ENCODE measurements around the gene SUGP1.

Gene SUGP1

DNA sequence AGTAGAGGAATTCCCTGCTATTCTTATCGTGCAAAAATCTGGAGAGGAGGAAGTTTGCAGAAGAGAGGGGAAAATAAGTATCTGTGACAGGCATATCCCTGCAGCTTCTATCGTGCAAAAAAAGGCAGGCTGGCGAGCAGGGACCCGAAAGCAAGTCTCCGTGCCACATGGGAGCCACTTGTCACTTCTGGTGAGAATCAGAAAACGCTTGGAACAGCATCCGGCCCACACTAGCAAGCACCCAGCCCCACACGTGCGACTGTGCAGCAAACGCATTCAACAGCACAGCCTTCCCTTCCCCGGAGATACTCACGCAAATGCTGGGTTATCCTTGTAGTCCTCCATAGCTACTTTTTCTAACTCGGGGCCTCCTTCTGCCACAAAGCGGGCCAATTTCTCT lies 16.9 kb downstream of the SUGP1 start:
- no peak for TF ChIP-seq POLR2A (IDR thresholded peaks at IDR 0.05; ENCODE audit: low read length)
- TF ChIP-seq GATA1 (IDR thresholded peaks at IDR 0.05; ENCODE audit: low read depth, low read length) = no peak
- no peak for DNase-seq

- no peak for TF ChIP-seq GATA1 (IDR thresholded peaks at IDR 0.05; ENCODE audit: low read depth, low read length)
- TF ChIP-seq POLR2A (IDR thresholded peaks at IDR 0.05; ENCODE audit: low read length) = no peak
Observed at GRCh38 chr19:19300613-19301012, 19.7 kb downstream of the SUGP1 start.

DNA sequence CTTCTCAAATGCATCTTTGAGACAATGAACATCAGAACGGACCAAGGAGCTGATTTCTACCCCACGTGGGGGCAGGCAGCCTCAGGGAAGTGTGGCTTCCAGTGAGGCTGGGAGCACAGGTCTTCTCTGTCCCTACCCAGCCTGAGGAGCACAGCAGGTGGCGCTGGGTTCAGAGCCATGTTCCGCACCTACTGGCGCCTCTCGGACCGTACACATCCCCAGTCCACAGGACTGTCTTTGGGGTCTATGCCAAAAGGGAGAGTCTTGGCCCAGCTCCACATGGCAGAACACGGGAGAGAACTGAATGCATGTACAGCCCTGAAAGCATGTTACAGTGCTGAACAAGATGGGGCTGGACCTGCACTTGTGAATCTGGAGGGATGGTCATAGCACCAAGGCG lies 22.6 kb downstream of the SUGP1 start:
- TF ChIP-seq POLR2A (IDR thresholded peaks at IDR 0.05; ENCODE audit: low read length) (no peak), GATA1 (IDR thresholded peaks at IDR 0.05; ENCODE audit: low read depth, low read length) (no peak)
- no peak for DNase-seq

More at GRCh38 chr19:19300613-19301012, 19.7 kb downstream of the SUGP1 start:
- DNase-seq = no peak

DNA sequence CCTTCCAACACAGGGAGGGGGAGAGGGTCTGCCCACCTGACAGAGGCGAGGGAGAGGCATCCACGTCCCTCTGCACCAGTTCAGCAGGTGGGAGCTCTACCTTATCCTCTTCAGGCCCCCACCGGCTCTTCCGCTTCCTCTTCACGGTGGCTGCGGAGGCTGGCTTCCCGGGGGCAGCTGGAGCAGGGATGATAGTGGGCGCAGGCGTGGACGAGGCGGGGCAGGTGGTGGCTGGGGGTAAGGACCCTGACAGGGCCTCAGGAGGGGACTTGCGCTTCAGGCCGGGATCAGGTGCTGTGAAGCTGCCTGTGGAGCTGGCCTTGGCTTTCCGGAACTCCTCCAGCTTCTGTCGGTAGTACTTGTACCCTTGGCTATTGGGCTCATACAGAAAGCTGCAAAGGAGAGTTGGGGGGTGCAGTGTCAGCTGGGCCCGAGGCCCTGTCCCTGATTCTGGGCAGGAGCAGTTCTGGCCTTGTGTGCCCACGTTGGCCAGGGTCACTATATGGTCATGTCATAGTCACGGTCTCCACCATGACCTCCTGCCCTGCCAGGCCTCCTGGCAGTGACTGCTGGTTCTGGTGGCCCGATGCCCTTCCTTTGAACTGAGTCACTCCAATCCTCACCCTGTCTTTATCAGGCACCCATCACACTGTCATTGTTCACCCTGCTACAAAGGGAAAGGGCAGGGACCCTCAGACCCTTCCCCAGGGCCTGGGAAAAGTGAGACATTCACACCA lies 23.2 kb downstream of the SUGP1 start:
- TF ChIP-seq POLR2A (IDR thresholded peaks at IDR 0.05; ENCODE audit: low read length) = no peak

GRCh38 chr19:19294914-19295313 lies 25.4 kb downstream of the SUGP1 start:
- TF ChIP-seq POLR2A (IDR thresholded peaks at IDR 0.05; ENCODE audit: low read length) = no peak
- no peak for TF ChIP-seq GATA1 (IDR thresholded peaks at IDR 0.05; ENCODE audit: low read depth, low read length)
- DNase-seq = no peak

More for the DNA sequence above, 23.2 kb downstream of the SUGP1 start:
- no peak for DNase-seq

DNA sequence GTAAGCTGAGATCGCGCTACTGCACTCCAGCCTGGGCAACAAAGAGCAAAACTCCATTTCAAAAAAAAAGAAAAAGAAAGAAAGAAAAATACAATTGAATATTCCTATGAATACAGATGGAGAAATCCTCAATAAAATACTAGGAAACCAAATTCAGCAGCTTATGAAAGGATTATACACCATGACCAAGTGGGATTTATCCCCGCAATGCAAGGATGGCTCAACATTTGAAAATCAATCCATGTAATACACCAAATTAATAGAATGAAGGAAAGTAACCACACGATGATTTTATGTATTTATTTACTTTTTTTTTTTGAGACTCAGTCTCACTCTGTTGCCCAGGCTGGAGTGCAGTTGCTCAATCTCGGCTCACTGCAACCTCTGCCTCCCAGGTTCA lies 27.7 kb downstream of the SUGP1 start:
- DNase-seq = no peak
- TF ChIP-seq POLR2A (IDR thresholded peaks at IDR 0.05; ENCODE audit: low read length) = no peak
- TF ChIP-seq GATA1 (IDR thresholded peaks at IDR 0.05; ENCODE audit: low read depth, low read length) = no peak

DNA sequence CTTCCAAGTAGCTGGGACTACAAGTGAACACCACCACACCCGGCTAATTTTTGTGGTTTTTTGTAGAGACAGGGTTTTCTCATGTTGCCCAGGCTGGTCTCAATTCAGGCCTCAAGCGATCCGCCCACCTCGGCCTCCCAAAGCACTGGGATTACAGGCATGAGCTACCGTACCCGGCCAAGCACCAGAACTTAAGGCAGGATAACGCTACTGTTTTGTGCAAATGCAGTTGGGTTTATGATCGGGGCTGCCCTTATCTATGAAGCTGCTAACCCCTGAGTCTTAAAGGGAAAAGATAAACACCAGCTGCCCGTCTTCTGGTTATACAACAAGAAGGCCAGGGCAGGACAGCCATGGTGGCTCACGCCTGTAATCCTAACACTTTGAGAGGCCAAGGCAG lies 34.6 kb downstream of the SUGP1 start:
- DNase-seq = peak; percentile 53 to 86
- TF ChIP-seq POLR2A (IDR thresholded peaks at IDR 0.05; ENCODE audit: low read length) (no peak), GATA1 (IDR thresholded peaks at IDR 0.05; ENCODE audit: low read depth, low read length) (no peak)

DNA sequence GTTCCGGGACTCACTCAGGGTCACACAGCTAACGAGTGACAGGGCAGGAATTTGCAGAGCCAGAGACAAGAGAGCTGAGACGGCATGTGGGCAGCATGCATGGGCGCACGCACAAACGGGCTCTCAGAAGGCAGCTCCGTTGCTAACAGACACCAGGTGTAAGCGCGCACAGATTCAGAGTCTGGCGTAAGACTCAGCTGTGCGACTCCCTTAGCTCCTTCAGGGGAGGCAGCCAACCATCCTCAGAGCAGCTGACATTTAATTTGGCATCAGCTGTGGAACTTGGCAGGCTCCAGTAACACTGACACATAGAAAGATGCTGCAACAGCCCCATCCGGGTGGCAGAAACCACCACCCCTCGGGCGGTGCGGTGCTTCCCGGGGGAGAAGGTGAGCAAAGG lies 39.7 kb downstream of the SUGP1 start:
- TF ChIP-seq GATA1 (IDR thresholded peaks at IDR 0.05; ENCODE audit: low read depth, low read length) (no peak), POLR2A (IDR thresholded peaks at IDR 0.05; ENCODE audit: low read length) (no peak)
- DNase-seq = no peak

GRCh38 chr19:19279853-19280252 lies 40.5 kb downstream of the SUGP1 start:
- TF ChIP-seq GATA1 (IDR thresholded peaks at IDR 0.05; ENCODE audit: low read depth, low read length) = no peak
- TF ChIP-seq POLR2A (IDR thresholded peaks at IDR 0.05; ENCODE audit: low read length) = no peak

GRCh38 chr19:19279062-19279612 lies 41.2 kb downstream of the SUGP1 start:
- TF ChIP-seq GATA1 (IDR thresholded peaks at IDR 0.05; ENCODE audit: low read depth, low read length) (no peak), POLR2A (IDR thresholded peaks at IDR 0.05; ENCODE audit: low read length) (no peak)

More at GRCh38 chr19:19279853-19280252, 40.5 kb downstream of the SUGP1 start:
- no peak for DNase-seq

GRCh38 chr19:19278315-19278714 lies 42.0 kb downstream of the SUGP1 start:
- TF ChIP-seq POLR2A (IDR thresholded peaks at IDR 0.05; ENCODE audit: low read length) (no peak), GATA1 (IDR thresholded peaks at IDR 0.05; ENCODE audit: low read depth, low read length) (no peak)
- no peak for DNase-seq

More at GRCh38 chr19:19279062-19279612, 41.2 kb downstream of the SUGP1 start:
- DNase-seq = no peak

DNA sequence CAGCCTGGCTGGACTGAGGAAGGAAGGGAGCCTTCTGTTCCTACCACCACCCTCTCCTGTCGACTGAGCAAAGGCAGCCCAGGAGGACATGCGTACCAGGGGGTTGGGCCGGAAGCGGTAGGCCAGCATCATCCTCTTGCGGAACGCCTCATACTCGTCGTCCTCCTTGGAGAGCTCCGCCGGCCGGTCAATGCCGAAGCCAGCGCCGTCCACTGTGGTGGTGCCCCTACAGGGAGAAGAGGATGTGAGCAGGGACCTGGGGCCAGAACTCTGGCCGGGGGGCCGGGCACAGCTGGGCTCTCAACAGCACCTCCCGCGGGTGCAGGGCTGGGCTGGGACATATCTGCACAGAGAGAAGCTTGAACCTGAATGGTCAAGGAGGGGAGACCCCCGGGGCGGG lies 43.5 kb downstream of the SUGP1 start:
- DNase-seq = no peak
- no peak for TF ChIP-seq POLR2A (IDR thresholded peaks at IDR 0.05; ENCODE audit: low read length)
- no peak for TF ChIP-seq GATA1 (IDR thresholded peaks at IDR 0.05; ENCODE audit: low read depth, low read length)

DNA sequence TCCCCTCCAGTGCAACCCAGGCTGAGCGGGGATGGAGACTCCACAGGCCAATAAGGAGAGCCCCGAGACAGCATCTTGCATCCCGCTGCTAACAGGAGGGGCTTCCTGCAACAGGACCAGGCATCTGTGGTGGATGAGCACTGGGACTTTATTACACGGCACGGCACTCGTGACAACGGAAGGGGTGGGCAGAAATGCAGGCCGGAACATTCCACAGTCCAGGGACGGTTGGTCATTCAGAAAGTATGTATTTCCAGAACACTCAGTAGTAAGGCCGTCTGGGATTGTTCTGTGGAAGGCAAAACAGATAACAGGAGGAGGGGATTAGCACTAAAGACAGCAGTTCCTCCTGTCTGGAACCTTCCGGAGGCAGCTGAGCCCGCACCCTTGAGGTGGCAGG lies 43.9 kb downstream of the SUGP1 start:
- TF ChIP-seq GATA1 (IDR thresholded peaks at IDR 0.05; ENCODE audit: low read depth, low read length) (no peak), POLR2A (IDR thresholded peaks at IDR 0.05; ENCODE audit: low read length) (no peak)
- no peak for DNase-seq

- no peak for TF ChIP-seq GATA1 (IDR thresholded peaks at IDR 0.05; ENCODE audit: low read depth, low read length)
- TF ChIP-seq POLR2A (IDR thresholded peaks at IDR 0.05; ENCODE audit: low read length) = no peak
- DNase-seq = no peak
Observed at GRCh38 chr19:19274716-19275565, 45.4 kb downstream of the SUGP1 start.
